ENCODE measurements around the gene SLC49A3.
"Not testable (repeated sequence)": the region's sequence is repeated elsewhere in the genome, so short reads cannot be mapped to it uniquely, and the experiment has no call there.

Gene SLC49A3

DNA sequence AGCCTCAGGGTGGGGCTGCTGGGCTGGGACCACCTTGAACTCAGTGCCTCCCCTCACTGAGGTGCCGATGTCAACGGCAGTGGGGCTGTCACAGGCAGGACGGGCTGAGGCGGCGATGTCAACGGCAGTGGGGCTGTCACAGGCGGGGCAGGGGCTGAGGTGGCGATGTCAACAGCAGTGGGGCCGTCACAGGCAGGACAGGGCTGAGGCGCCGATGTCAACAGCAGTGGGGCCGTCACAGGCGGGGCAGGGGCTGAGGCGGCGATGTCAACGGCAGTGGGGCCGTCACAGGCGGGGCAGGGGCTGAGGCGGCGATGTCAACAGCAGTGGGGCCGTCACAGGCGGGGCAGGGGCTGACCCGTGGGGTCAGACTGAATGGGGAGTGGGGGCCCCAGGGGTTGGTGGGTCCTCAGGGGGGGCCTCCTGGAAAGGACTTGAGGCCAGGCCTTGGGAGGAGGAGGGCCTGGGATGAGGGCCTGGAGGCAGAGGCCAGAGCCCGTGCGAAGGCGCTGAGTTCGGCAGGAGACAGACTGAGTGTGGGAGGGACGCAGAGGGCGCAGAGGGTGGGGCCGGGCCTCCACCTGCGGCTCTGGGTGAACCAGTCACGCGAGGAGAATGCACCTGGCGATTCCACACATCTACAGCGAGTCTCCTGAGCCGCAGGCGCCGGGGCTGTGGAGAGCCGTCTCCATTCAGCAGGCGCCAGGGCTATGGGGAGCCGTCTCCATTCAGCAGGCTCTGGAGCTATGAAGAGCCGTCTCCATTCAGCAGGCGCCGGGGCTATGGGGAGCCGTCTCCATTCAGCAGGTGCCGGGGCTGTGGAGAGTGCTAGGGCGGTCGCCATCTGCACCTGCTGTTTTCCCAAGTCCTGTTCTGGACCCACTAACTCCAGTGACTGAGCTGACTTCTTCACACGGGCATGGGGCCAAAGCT, 37.7 kb downstream of the SLC49A3 start:
- no peak for FAIRE-seq

GRCh38 chr4:650461-650860, 38.5 kb downstream of the SLC49A3 start:
- no peak for FAIRE-seq

DNA sequence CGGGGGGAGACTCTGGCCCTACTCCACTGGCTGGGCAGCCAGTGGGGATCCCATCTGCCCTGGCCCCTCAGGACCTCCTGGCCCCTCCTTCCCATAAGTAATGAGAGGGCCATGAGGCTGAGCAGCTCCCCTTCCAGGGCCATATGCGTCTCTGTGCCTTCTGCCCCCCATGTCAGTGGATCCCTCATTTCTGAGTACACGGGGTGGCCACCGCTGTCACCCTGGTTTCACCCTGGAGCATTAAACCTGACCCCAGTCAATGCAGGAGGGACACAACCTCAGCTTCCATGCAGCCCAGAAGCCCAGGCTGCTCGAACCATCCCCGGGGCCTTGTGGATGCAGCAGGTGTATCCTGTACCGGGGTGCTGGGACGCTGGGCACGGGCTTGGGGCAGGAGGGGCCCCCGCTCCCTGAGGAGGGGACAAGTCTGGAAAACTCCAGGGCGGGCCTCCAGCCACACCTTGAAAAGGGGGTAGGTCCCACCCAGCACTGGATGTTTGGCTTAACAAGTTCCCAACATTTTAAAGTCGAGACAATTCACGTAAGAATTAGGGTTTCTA, 39.1 kb downstream of the SLC49A3 start:
- FAIRE-seq, result no peak

DNA sequence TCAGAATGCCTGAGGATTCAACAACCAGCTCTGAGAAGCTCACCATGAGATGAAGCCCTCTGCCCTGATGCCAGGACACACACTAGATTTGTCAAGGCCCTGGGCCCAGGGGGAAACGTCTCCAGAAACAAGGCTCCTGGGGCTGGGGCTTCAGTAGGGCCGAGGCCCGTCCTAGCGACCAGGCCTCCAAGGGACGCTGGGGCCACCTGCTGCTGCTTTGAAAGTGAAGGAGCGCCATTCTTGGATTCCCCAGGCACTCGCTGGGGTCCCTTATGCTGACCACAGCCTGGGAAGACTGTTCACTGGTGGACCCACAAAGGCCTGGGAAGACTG, 39.7 kb downstream of the SLC49A3 start:
- no peak for FAIRE-seq

DNA sequence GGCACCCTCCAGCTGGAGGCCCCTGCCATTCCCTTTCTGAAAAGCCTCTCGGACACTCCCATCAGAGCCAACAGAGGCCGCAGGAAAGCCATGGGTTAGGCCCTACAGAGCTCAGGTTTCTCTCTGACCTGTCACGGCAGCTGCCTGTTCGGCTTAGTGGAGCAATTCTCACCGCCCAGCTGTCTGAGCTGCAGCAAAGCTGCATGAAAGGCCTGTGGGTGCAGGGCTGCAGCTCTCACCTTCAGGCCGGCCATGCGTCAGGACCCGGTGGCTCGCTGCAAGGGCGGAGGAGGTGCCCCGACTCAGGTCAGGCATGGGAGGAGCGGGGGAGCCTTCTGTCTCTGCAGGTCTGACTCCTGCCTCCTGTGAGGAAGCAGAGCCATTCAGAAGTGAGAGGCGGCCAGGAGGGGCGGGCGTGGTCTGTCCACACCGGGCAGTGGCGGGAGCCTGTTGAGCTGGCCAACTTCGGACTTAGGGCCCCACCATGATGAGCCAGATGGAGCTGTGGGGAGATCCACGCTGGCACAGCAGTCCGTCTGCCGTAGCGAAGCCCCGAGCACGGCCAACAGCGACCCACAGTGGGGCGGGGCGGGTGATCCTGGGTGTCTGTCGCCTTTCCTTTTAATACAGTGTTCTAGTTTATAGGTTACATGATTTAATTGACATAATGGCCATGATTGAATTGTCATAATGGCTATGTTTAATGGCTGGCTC, 40.2 kb downstream of the SLC49A3 start:
- no peak for FAIRE-seq

DNA sequence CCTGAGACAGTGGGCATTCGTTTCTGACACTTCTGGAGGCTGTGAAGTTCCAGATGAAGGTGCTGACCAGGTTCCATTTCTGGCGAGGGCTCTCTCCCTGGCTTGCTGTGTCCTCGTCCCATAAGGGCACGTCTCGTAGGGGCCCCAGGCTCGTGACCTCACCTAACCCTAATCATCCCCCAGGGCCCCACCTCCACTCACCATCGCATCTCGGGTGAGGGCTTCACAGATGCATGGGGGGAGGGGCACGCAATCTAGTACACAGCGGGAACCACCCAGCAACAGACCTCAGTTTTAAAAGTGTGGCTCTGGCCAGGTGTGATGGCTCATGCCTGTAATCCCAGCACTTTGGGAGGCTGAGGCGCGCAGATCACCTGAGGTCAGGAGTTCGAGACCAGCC, 41.5 kb downstream of the SLC49A3 start:
- no peak for FAIRE-seq

DNA sequence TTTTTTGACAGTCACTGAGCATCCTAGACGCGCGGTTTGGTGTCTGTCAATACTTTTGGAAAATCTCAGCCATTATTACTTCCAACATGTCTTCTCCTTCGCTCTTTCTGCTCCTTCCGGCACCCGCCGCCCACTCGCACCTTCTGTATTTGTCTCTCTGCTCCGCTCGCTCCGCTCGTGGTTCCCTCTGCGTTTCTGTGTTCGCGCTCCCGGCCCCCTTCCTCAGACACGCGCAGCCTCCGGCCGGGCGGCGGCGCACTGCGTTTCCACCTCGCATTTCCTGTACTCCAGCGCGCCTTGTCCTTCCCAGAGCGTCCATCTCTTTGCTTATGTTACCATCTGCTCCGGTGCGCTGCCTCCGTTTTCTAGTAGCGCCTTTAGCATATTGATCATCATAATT, 42.5 kb downstream of the SLC49A3 start:
- no peak for FAIRE-seq

DNA sequence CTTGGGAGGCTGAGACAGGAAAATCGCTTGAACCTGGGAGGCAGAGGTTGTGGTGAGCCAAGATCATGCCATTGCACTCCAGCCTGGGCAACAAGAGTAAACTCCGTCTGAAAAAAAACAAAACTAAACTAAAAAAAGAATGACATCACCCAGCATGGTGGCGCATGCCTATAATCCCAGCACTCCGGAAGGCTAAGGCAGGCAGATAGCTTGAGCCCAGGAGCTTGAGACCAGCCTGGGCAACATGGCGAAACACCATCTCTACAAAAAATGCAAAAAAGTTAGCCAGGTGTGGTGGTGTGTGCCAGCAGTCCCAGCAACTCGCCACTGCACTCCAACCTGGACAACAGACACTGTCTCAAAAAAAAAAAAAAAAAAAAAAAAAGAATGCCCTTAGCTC, 46.6 kb downstream of the SLC49A3 start:
- FAIRE-seq, result not testable (repeated sequence)

DNA sequence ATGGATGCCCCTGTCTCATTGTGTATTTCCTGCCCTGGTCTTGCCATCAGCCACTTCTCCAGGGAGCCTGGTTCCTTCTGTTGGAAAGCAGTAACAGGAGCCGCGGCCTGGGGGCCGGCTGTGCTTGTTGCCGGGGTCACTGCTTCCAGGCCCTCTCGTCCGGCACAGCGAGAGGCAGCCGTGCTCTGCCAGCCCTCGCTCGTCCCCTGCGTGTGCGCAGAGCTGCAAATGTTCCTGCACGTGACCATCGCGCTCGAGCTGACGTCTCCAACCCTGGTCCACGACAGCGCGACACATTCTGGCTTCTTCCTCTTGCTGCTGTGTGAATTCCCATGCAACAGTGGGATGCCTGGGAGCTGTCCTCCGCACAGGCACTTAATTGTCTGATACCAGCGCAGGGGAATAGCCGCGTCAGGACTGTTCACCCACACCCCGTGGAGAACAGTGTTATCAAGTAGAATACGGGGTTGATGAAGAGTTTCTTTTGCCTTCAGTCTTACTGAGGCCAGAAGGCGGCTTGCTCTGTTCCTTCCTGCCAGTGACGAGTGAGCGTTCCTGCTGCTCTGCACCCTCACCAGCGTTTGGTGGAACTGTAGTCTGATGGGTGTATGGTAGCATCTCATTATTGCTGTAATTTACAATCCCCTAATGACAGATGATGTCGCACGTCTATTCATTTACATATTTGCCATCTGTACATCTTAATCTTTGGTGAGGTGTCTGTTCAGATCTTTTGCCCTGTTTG, 51.2 kb downstream of the SLC49A3 start:
- FAIRE-seq, result no peak

DNA sequence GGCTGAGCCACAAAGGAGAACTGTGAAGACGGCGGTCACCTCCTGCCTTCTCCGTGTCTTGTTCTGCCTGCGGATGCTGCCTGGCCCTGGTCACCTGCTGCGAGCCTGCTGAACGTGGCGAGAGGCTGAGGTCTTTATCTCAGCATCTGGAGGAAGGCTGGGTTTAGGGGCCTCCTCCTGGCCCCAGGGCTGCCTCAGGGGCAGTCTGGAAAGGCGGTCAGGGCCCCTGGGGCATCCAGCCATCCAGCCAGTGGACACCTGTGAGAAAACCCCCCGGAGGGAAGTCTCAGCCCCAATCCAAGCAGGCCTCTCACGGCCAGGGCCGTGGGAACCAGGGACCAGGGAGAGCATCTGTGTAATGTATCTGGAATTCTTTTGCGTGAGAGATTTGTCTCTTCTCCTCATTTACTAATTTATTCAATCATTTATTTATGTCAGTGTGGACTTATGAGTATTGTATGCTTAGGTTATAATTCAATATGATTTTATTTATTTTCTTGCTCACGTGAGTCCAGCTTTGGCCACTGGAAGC, 52.3 kb downstream of the SLC49A3 start:
- no peak for FAIRE-seq

- no peak for FAIRE-seq
Measured at GRCh38 chr4:635851-636627, 52.9 kb downstream of the SLC49A3 start.

- not testable (repeated sequence) for FAIRE-seq
Measured at GRCh38 chr4:635066-635835, 53.7 kb downstream of the SLC49A3 start.

DNA sequence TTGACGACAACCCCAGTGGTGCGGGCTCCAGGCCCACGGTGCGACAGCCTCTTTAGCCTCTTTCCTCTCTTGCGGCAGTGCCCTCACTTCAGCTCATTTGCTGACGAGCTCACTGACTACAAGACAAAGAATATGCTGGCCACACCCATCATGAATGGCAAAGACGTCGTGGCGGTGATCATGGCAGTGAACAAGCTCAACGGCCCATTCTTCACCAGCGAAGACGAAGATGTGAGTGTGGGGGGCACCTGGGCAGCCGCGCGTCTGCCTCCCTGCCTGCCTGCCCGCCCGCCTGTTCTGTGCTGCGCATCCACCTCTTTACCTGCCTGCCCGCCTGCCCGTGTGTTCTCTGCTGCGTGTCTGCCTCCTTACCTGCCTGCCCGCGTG, 54.4 kb downstream of the SLC49A3 start:
- no peak for FAIRE-seq

DNA sequence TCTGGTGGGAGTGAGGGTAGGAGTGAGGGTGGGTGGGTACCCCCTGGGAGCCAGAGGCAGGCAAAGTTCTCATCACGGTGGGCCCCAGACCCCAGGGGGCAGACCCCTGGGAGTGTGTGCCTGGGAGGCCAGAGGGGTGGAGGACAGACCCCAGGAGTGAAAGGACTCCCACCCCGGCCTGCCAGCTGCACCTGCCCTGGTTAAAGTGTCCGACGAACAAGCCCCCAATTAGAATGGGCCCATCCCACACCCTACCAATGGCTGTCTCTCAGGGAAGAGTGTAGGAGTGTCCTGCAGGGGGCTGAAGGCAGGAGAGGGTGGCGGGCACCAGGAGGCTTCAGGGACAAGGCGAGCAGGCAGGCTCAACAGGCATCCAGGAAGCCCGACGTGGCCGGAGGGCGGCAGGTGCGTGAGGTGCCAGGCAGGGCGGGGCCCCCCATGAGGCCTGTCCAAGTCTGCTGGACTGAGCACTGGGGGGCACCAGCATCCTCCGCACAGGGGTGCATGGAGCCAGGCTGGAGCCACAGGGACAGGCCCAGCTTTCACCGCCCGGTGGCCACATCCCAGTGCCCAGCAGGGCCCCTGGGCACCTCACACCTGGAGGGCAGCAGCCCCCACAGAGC, 54.9 kb downstream of the SLC49A3 start:
- FAIRE-seq, result no peak

- FAIRE-seq, result no peak
Measured at GRCh38 chr4:633406-633805, 55.5 kb downstream of the SLC49A3 start.

DNA sequence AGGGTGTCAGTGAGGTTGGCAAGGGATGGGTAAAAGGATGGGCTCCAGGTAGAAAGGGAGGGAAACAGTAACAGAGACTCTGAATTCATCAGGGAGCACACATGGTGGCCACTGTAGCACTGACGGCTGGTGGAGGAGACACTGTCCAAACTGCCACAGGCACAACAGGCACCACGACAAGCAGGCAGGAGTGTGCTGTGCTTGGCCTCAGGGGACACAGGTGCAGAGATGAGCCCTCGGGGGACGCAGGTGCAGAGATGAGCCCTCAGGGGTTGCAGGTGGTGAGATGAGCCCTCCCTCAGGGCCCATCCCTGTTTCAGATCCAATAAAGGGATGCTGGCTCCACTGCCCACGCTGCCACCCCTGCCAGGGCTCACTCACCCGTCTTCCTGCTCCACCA, 56.0 kb downstream of the SLC49A3 start:
- FAIRE-seq, result no peak

DNA sequence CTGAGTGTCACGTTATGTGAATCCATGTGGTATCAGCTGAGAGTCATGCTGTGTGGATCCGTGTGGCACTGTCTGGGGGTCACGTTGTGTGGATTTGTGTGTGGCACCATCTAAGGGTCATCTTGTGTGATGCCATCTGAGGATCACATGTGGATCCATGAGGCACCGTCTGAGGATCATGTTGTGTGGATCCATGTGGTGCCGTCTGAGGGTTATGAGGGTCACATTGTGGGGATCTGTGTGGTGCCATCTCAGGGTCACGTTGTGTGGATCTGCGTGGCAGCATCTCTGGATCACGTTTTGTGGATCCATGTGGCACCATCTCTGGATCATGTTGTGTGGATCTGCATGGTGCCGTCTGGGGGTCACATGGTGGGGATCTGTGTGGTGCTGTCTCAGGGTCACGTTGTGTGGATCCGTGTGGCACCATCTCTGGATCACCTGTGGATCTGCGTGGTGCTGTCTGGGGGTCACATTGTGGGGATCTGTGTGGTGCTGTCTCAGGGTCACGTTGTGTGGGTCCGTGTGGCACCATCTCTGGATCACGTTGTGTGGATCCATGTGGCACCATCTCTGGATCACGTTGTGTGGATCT, 56.7 kb downstream of the SLC49A3 start:
- no peak for FAIRE-seq

Data from endometrium (tissue), 2 donors.